Measurements from ENCODE around the gene DAGLA.
"Not testable (repeated sequence)": the region's sequence is repeated elsewhere in the genome, so short reads cannot be mapped to it uniquely, and the experiment has no call there.

DAGLA gene

GRCh38 chr11:61660997-61661396 is 19.2 kb upstream of the DAGLA start:
- not testable (repeated sequence) for DNase-seq (ENCODE audit: low read depth, low spot score)

GRCh38 chr11:61666684-61667297 is 13.4 kb upstream of the DAGLA start:
- no peak for DNase-seq (ENCODE audit: low read depth, low spot score)

GRCh38 chr11:61667684-61668305 is 12.4 kb upstream of the DAGLA start:
- DNase-seq (ENCODE audit: low read depth, low spot score), result peak; percentile 68

GRCh38 chr11:61669417-61669816 is 10.8 kb upstream of the DAGLA start:
- DNase-seq (ENCODE audit: low read depth, low spot score), result no peak

- DNase-seq (ENCODE audit: low read depth, low spot score), result no peak
Observed at GRCh38 chr11:61670626-61671025, 9.6 kb upstream of the DAGLA start.

- peak; percentile 76 for DNase-seq (ENCODE audit: low read depth, low spot score)
Observed at GRCh38 chr11:61671527-61671926, 8.7 kb upstream of the DAGLA start.

GRCh38 chr11:61673946-61674467 is 6.2 kb upstream of the DAGLA start:
- DNase-seq (ENCODE audit: low read depth, low spot score), result not testable (repeated sequence)

- DNase-seq (ENCODE audit: low read depth, low spot score), result no peak
Observed at GRCh38 chr11:61675826-61676225, 4.4 kb upstream of the DAGLA start.

- peak; percentile 85 for DNase-seq (ENCODE audit: low read depth, low spot score)
Observed at GRCh38 chr11:61679296-61679695, 895 bp upstream of the DAGLA start.

- DNase-seq (ENCODE audit: low read depth, low spot score), result no peak
Observed at GRCh38 chr11:61680622-61681221, 531 bp downstream of the DAGLA start.

GRCh38 chr11:61682093-61682732 is 2.0 kb downstream of the DAGLA start:
- DNase-seq (ENCODE audit: low read depth, low spot score), result no peak

GRCh38 chr11:61682906-61683675 is 2.9 kb downstream of the DAGLA start:
- DNase-seq (ENCODE audit: low read depth, low spot score), result no peak

GRCh38 chr11:61683961-61684869 is 4.0 kb downstream of the DAGLA start:
- no peak for DNase-seq (ENCODE audit: low read depth, low spot score)

- no peak for DNase-seq (ENCODE audit: low read depth, low spot score)
Observed at GRCh38 chr11:61684870-61685616, 4.9 kb downstream of the DAGLA start.

GRCh38 chr11:61685617-61685967 is 5.4 kb downstream of the DAGLA start:
- DNase-seq (ENCODE audit: low read depth, low spot score), result no peak

GRCh38 chr11:61686066-61686465 is 5.9 kb downstream of the DAGLA start:
- no peak for DNase-seq (ENCODE audit: low read depth, low spot score)

- DNase-seq (ENCODE audit: low read depth, low spot score), result no peak
Observed at GRCh38 chr11:61686469-61686868, 6.3 kb downstream of the DAGLA start.

- no peak for DNase-seq (ENCODE audit: low read depth, low spot score)
Observed at GRCh38 chr11:61687420-61687819, 7.2 kb downstream of the DAGLA start.

- no peak for DNase-seq (ENCODE audit: low read depth, low spot score)
Observed at GRCh38 chr11:61688365-61689163, 8.4 kb downstream of the DAGLA start.
